OCI-LY7 (cell line): ENCODE measurements around the gene NPM3. TPM values are rescaled to one million over a fixed set of nuclear protein-coding genes. Genes with fewer than 3 reads are reported as not detected.

Source experiments
- BruUV-seq: library from RNA; stranded (reverse); fragments of 400-500 nt; replicated peaks from 2 replicates; lab custom pipeline; 2021; lab: Mats Ljungman, UMichigan
- CTCF ChIA-PET: fragments of 300-600 bp; sonication (Branson Sonifier 250); formaldehyde crosslinking; loops from one replicate; lab custom pipeline; 2022; ENCODE audit warnings: antibody characterized with exemption; ENCODE audit not compliant: unreplicated experiment; lab: Charles Lee
- POLR2A ChIA-PET: fragments of 300-600 bp; sonication (Branson Sonifier 250); formaldehyde crosslinking; loops from one replicate; lab custom pipeline; 2022; ENCODE audit warnings: antibody characterized with exemption; lab: Charles Lee
- DNase-seq: peaks from one replicate; pipeline ENCODE4 v3.0.0-alpha.2; 2015; ENCODE audit warnings: low spot score
- H2AFZ ChIP-seq: fragments of 200-600 bp; sonication (generic), shearing (Covaris generic); 2 replicates; pipeline ENCODE4 v1.6.1; 2014; ENCODE audit warnings: mild to moderate bottlenecking, antibody characterized with exemption, low read length, moderate library complexity
- H3K27ac ChIP-seq: fragments of 200-600 bp; sonication (generic); 2 replicates; pipeline ENCODE4 v1.5.1; 2014; ENCODE audit warnings: mixed run types, low read depth, mild to moderate bottlenecking, moderate library complexity, low read length, inconsistent platforms; ENCODE audit not compliant: poor library complexity, severe bottlenecking
- H3K36me3 ChIP-seq: fragments of 200-600 bp; sonication (generic); 2 replicates; pipeline ENCODE4 v1.6.1; 2014; ENCODE audit warnings: mild to moderate bottlenecking, antibody characterized with exemption, low read length, moderate library complexity, mixed read lengths; ENCODE audit not compliant: insufficient read depth
- H3K4me1 ChIP-seq: fragments of 200-600 bp; sonication (generic); 2 replicates; pipeline ENCODE4 v1.5.1; 2014; ENCODE audit warnings: mild to moderate bottlenecking, low read length; ENCODE audit not compliant: insufficient read depth, poor library complexity, severe bottlenecking
- H3K4me2 ChIP-seq: fragments of 200-600 bp; sonication (generic); 2 replicates; pipeline ENCODE4 v1.6.1; 2014; ENCODE audit warnings: mild to moderate bottlenecking, low read length
- H3K4me3 ChIP-seq: fragments of 200-600 bp; sonication (generic); 2 replicates; pipeline ENCODE4 v1.5.1; 2014; ENCODE audit warnings: mild to moderate bottlenecking, low read depth, low read length; ENCODE audit not compliant: poor library complexity, severe bottlenecking
- H3K79me2 ChIP-seq: fragments of 200-600 bp; sonication (generic); 2 replicates; pipeline ENCODE4 v1.6.1; 2016; ENCODE audit warnings: low read depth, mild to moderate bottlenecking, low read length, moderate library complexity, mixed read lengths; ENCODE audit not compliant: insufficient read depth
- H3K9me2 ChIP-seq: fragments of 200-600 bp; sonication (generic); 2 replicates; pipeline ENCODE4 v1.6.1; 2016; ENCODE audit warnings: mild to moderate bottlenecking, low read length, mixed read lengths; ENCODE audit not compliant: insufficient read depth
- H3K9me3 ChIP-seq: fragments of 200-600 bp; sonication (generic); 2 replicates; pipeline ENCODE4 v1.6.1; 2014; ENCODE audit warnings: mild to moderate bottlenecking, mixed run types, low read length, mixed read lengths
- H4K20me1 ChIP-seq: fragments of 200-600 bp; sonication (generic); 2 replicates; pipeline ENCODE4 v1.6.1; 2014; ENCODE audit warnings: mild to moderate bottlenecking, antibody characterized with exemption, low read length, moderate library complexity, mixed read lengths; ENCODE audit not compliant: insufficient read depth
- CTCF ChIP-seq: fragments of 200-600 bp; sonication (generic); conservative IDR thresholded peaks from 2 replicates; pipeline ENCODE4 v1.5.1; 2014; ENCODE audit warnings: mild to moderate bottlenecking, antibody characterized with exemption, low read length, moderate library complexity, mixed read lengths
- EZH2phosphoT487 ChIP-seq: fragments of 200-600 bp; sonication (generic); IDR thresholded peaks from 2 replicates; pipeline ENCODE4 v1.6.1; 2018; ENCODE audit warnings: low read depth, borderline replicate concordance, mild to moderate bottlenecking, mixed run types, antibody characterized with exemption, low read length, moderate library complexity, mixed read lengths
- intact Hi-C: fragments of 100-400 bp; cut with micrococcal nuclease; formaldehyde crosslinking; loops from one replicate; pipeline ENCODE4 v1.10.0; 2022; ENCODE audit not compliant: unreplicated experiment
- total RNA-seq, 2 experiments: library from RNA; depleted of rRNA in 1 of 2; stranded (reverse); fragments of >200 nt in 1 of 2; shearing (Covaris generic) in 1 of 2; gene quantifications; 2 replicates each; pipeline ENCODE4 v1.2.3, GENCODE V29; 2014 to 2022

Gene NPM3
- total RNA-seq, 2 experiments from 2014 or later, result 111 to 115 TPM

DNA sequence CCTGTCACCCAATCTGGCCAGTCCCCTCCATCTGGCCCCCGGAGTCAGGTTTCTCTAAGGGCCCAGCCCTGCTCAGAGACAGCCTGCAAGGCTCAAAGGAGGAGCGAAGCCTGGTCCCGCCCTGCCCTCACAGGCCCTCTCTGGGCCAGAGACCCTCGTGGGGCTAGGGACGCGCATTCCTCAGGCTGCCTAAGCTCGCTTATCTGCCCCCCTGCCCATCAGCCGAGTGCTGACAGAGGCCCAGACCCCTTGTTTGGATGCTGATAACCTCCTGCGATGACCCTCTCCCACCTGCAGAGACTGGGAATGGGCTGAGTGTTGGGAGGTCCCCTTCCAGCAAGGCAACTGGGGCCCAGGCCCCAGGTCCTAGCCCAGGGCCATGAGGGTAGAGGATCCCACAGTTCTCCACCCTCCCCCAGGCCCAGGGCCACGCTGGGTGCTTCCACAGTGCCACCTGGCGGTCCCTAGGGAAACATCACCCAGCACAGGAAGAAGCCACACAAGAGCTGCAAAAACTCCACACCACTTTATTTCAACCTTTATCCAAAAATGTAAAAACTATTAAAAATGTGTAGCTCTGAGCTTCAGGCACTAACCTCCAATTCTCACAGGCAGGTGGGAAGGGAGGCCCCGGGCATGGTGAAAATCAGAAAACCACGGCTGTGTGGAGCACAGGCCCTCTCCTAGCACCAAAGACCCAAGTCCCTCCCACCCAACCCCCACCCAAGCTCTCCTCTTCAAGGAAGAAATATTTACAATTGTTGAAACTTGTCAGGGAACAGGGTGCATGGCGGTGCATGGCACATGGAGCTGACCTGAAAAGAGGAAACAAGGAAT lies 2.2 kb downstream of the NPM3 start:
- peak; percentile 82 for DNase-seq
- POLR2A ChIA-PET, result interaction anchor here (0.6 to 2.4 kb wide), 6 partner anchors 20 to 566 kb away, joined by 3 to 8 read pairs (median 4); partner anchors contain the start of genes DPCD and POLL
- Histone ChIP-seq H3K36me3 (peaks cover 46% of the 10 kb centered on the region), H3K4me3 (peak overlapping the region; percentile 93), H2AFZ (no peak overlapping the region), H3K4me1 (peaks cover 50% of the 10 kb centered on the region), H3K79me2 (peaks cover 17% of the 10 kb centered on the region; the same call in 1 of the 2 replicates), H4K20me1 (no peaks in the 10 kb centered on the region), H3K9me2 (no peaks in the 10 kb centered on the region), H3K4me2 (peak overlapping the region; percentile 96), H3K9me3 (no peaks in the 10 kb centered on the region), H3K27ac (peak overlapping the region; percentile 40)
- TF ChIP-seq CTCF (peak; percentile 94), EZH2phosphoT487 (no peak)
- BruUV-seq, result no TSS peak
- intact Hi-C loops, result loop anchor here (1.0 to 10.0 kb wide), 5 partner anchors 86 to 566 kb away; partner anchors contain the start of gene FBXW4
- CTCF ChIA-PET, result interaction anchor here (0.5 to 1.6 kb wide), 12 partner anchors 12 to 266 kb away, joined by 3 to 20 read pairs (median 3); partner anchors contain the start of gene OGA

DNA sequence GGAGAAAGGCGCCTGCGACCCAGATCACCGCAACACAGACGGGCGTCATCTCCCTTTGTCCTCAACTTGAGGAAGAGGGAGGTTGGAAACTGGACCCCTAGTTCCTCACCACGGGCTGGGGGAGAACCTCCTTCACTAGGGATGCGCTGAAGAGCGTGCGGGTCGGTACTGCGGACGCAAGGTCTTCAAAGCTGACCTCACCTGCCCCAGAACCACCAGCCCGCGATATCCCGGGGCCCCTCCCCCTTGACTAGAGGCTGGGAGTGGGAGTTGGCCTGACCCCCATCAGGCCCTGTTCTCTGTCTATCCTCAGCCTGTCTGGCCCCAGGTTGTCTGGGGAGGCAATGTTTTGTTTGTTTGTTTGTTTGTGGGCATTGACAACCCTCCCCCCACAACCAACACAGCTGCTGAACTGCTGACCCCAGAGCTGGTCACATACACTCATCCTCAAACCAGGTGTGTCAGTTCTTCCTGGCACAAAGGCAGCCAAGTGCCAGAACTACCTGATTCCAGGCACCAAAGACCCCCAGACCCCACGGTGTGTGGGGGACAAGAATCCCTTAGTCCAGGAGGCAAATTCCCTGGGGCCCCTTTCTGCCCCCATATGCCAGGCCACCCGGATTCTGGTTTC lies 2.9 kb downstream of the NPM3 start:
- CTCF ChIA-PET, result interaction anchor here (1.2 to 1.6 kb wide), 2 partner anchors 38 to 178 kb away, joined by 3 to 20 read pairs; partner anchors contain the start of gene OGA
- Histone ChIP-seq H3K9me3 (no peaks in the 10 kb centered on the region), H3K4me2 (peak overlapping the region; percentile 96), H3K4me1 (peaks cover 50% of the 10 kb centered on the region), H3K4me3 (peak overlapping the region; percentile 93), H3K9me2 (no peaks in the 10 kb centered on the region), H4K20me1 (no peaks in the 10 kb centered on the region), H3K27ac (peak overlapping the region; percentile 9), H3K36me3 (peaks cover 39% of the 10 kb centered on the region; the same call in 1 of the 2 replicates), H2AFZ (no peak overlapping the region), H3K79me2 (peaks cover 17% of the 10 kb centered on the region; the same call in 1 of the 2 replicates)
- intact Hi-C loops, result loop anchor here (2.0 to 10.0 kb wide), 4 partner anchors 86 to 566 kb away; partner anchors contain the start of gene FBXW4
- no TSS peak for BruUV-seq
- DNase-seq, result peak; percentile 13
- POLR2A ChIA-PET, result interaction anchor here (0.6 kb wide), 1 partner anchor 21 kb away, joined by 5 read pairs; no protein-coding TSS in a partner anchor
- TF ChIP-seq CTCF (peak; percentile 58; the same call in 1 of the 2 replicates), EZH2phosphoT487 (no peak)
